OCI-LY1 (cell line): ENCODE data around the gene HNRNPA3.

Experiments
- H2AFZ ChIP-seq: fragments of 200-600 bp; sonication (generic), shearing (Covaris generic); 2 replicates; pipeline ENCODE4 v1.6.0; 2014; ENCODE audit warnings: antibody characterized with exemption, mild to moderate bottlenecking, low read length
- H3F3A ChIP-seq: fragments of 200-600 bp; sonication (generic), shearing (Covaris generic); 2 replicates; pipeline ENCODE4 v1.6.0; 2014; ENCODE audit warnings: mild to moderate bottlenecking, antibody characterized with exemption, low read length, moderate library complexity; ENCODE audit not compliant: insufficient read depth
- H3K27ac ChIP-seq: fragments of 200-600 bp; sonication (generic); 2 replicates; pipeline ENCODE4 v1.5.1; 2014; ENCODE audit warnings: low read length, mixed run types, mild to moderate bottlenecking, low read depth; ENCODE audit not compliant: poor library complexity, severe bottlenecking
- H3K27me3 ChIP-seq: fragments of 200-600 bp; sonication (generic); 2 replicates; pipeline ENCODE4 v1.6.0; 2014; ENCODE audit warnings: antibody characterized with exemption, mild to moderate bottlenecking, low read length, moderate library complexity; ENCODE audit not compliant: insufficient read depth
- H3K36me3 ChIP-seq: fragments of 200-600 bp; sonication (generic); 2 replicates; pipeline ENCODE4 v1.6.1; 2014; ENCODE audit warnings: mild to moderate bottlenecking, antibody characterized with exemption, low read length, moderate library complexity, mixed read lengths; ENCODE audit not compliant: insufficient read depth
- H3K4me1 ChIP-seq: fragments of 200-600 bp; sonication (generic); 2 replicates; pipeline ENCODE4 v1.5.1; 2014; ENCODE audit warnings: mild to moderate bottlenecking, low read length, moderate library complexity; ENCODE audit not compliant: insufficient read depth, severe bottlenecking
- H3K4me2 ChIP-seq: fragments of 200-600 bp; sonication (generic), shearing (Covaris generic); 2 replicates; pipeline ENCODE4 v1.6.1; 2014; ENCODE audit warnings: low read length
- H3K4me3 ChIP-seq: fragments of 200-600 bp; sonication (generic); 2 replicates; pipeline ENCODE4 v1.5.1; 2014; ENCODE audit warnings: low read length, low read depth, mild to moderate bottlenecking, mixed read lengths; ENCODE audit not compliant: poor library complexity, severe bottlenecking
- H3K79me2 ChIP-seq: fragments of 200-600 bp; shearing (Covaris generic); 2 replicates; pipeline ENCODE4 v1.6.1; 2016; ENCODE audit warnings: mixed run types, low read length, mixed read lengths; ENCODE audit not compliant: insufficient read depth
- H3K9ac ChIP-seq: fragments of 200-600 bp; sonication (generic), shearing (Covaris generic); 2 replicates; pipeline ENCODE4 v1.6.1; 2014; ENCODE audit warnings: mild to moderate bottlenecking, low read length, mixed read lengths
- H3K9me2 ChIP-seq: fragments of 200-600 bp; sonication (generic), shearing (Covaris generic); 2 replicates; pipeline ENCODE4 v1.6.1; 2014; ENCODE audit warnings: low read depth, mild to moderate bottlenecking, low read length, mixed read lengths
- H3K9me3 ChIP-seq: fragments of 200-600 bp; shearing (Covaris generic); 2 replicates; pipeline ENCODE4 v1.6.1; 2014; ENCODE audit warnings: low read length, mixed read lengths
- H4K20me1 ChIP-seq: fragments of 200-600 bp; sonication (generic), shearing (Covaris generic); 2 replicates; pipeline ENCODE4 v1.6.0; 2016; ENCODE audit warnings: mild to moderate bottlenecking, low read length; ENCODE audit not compliant: insufficient read depth
- EZH2 ChIP-seq: fragments of 200-600 bp; sonication (generic), shearing (Covaris generic); IDR thresholded peaks from 2 replicates; pipeline ENCODE4 v1.8.0; 2017; ENCODE audit warnings: borderline replicate concordance, mixed run types, mild to moderate bottlenecking, antibody characterized with exemption, low read length, moderate library complexity, mixed read lengths
- TF ChIP-seq, protein P1 (sequence below): fragments of 200-600 bp; sonication (generic), shearing (Covaris generic); IDR thresholded peaks from 2 replicates; pipeline ENCODE4 v1.5.1; 2017; ENCODE audit warnings: mild to moderate bottlenecking, antibody characterized with exemption, low read length, moderate library complexity, mixed read lengths

HNRNPA3 gene

DNA sequence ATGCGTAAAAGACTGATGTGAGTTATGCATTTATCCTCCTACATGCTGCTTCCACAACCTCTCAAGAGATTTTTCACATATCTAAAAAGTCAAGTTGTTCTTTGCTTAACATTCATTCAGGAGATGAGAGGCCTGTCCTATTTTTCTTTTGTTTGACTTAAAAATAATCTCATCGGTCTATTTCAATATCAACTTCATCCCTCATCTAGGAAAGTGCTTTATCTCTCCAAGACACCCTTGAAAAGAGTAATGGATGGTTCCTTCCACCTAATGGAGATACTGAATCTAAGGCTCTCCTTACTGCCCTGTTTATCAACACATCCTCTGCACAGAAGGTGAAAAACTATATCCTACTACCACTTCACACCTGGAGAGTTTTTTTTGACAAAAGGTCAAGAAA is 49.5 kb downstream of the HNRNPA3 start:
- Histone ChIP-seq H3K4me2 (peak overlapping the region; percentile 90), H3K4me1 (peaks cover 51% of the 10 kb centered on the region), H3K9me2 (no peaks in the 10 kb centered on the region), H3F3A (no peaks in the 10 kb centered on the region), H3K9ac (peak overlapping the region; percentile 98), H4K20me1 (no peaks in the 10 kb centered on the region; the same call in 1 of the 2 replicates), H3K27me3 (no peaks in the 10 kb centered on the region), H2AFZ (no peak overlapping the region), H3K27ac (peak overlapping the region; percentile 96), H3K4me3 (peak overlapping the region; percentile 83), H3K79me2 (peaks cover 63% of the 10 kb centered on the region), H3K36me3 (peaks cover 36% of the 10 kb centered on the region), H3K9me3 (no peaks in the 10 kb centered on the region)
- TF ChIP-seq, protein P1, sequence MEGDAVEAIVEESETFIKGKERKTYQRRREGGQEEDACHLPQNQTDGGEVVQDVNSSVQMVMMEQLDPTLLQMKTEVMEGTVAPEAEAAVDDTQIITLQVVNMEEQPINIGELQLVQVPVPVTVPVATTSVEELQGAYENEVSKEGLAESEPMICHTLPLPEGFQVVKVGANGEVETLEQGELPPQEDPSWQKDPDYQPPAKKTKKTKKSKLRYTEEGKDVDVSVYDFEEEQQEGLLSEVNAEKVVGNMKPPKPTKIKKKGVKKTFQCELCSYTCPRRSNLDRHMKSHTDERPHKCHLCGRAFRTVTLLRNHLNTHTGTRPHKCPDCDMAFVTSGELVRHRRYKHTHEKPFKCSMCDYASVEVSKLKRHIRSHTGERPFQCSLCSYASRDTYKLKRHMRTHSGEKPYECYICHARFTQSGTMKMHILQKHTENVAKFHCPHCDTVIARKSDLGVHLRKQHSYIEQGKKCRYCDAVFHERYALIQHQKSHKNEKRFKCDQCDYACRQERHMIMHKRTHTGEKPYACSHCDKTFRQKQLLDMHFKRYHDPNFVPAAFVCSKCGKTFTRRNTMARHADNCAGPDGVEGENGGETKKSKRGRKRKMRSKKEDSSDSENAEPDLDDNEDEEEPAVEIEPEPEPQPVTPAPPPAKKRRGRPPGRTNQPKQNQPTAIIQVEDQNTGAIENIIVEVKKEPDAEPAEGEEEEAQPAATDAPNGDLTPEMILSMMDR: no peak
- TF ChIP-seq EZH2: no peak

DNA sequence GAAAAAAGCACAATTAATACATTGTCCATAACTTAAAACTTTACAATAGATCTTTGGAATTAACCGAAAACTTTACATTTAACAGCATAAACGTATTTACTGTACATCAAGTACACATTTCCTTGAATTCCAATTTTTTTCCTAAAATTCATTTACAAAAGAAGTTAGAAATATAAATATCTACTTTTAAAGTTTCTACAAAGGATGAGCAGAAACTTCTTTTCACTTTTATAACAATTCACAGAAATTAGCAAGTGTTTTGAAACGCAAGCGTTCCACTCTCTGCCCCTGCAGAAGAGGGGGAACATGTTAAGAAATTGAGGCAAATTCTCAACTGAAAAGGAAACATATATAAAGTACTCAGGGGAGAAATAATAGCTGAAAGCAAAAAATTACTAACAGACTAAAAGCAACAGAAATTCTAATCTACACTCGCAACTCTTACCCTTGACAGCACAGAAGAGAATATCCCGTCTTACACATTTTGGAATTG is 50.4 kb downstream of the HNRNPA3 start:
- Histone ChIP-seq H3K4me3 (peak overlapping the region; percentile 83), H3F3A (no peaks in the 10 kb centered on the region), H3K4me2 (peak overlapping the region; percentile 90), H3K27me3 (no peaks in the 10 kb centered on the region), H3K36me3 (peaks cover 27% of the 10 kb centered on the region), H3K27ac (peak overlapping the region; percentile 96), H2AFZ (no peak overlapping the region), H4K20me1 (no peaks in the 10 kb centered on the region), H3K4me1 (peaks cover 46% of the 10 kb centered on the region), H3K9me3 (no peaks in the 10 kb centered on the region), H3K79me2 (peaks cover 54% of the 10 kb centered on the region), H3K9me2 (no peaks in the 10 kb centered on the region), H3K9ac (peak overlapping the region; percentile 98)
- TF ChIP-seq, protein P1: no peak
- no peak for TF ChIP-seq EZH2

DNA sequence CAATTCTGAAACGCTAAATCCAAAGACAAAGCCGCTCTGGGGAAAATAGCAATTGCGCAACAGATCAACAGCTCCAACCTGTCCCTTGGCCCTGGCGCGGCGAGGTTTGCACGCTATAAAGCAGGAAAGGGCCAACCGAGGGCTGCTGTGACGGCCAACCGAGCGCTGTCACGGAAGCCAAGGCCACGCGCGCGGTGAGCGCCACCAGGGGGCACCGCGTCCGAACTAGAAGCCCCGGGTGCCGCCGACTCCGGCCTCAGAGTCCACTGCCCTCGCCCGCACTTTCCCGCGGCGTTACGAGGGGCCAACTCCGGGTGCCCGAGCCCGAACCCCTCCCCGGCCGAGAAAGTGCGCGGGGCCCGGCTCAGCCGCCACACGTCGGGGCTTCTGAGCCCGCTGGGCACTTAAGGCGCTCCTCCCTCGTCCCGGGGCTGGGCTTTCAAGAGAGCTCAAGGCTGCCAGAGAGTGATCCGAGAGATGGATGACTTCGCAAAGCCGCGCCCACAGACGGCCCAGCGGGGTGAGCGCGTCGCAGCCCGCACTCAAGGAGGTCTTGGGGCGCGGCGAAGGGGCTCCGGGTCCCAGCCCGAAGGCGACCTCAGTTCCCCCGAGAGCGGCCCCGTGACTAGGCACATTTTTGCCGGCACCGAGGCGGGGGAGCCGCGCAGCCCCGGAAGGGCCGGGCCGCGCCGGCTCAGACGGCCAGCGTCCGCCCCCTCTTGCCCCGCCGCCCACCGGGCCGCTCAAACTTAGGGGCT is 51.0 kb downstream of the HNRNPA3 start:
- no peaks in the 10 kb centered on the region for H3K27me3 ChIP-seq
- no peaks in the 10 kb centered on the region for H3K9me3 ChIP-seq
- peak overlapping the region; percentile 98 for H3K9ac ChIP-seq
- H3K4me1 ChIP-seq: peaks cover 46% of the 10 kb centered on the region
- peaks cover 22% of the 10 kb centered on the region for H3K36me3 ChIP-seq
- H3K4me2 ChIP-seq: peak overlapping the region; percentile 90
- peak overlapping the region; percentile 83 for H3K4me3 ChIP-seq
- H3K9me2 ChIP-seq: no peaks in the 10 kb centered on the region
- TF ChIP-seq EZH2: no peak
- TF ChIP-seq, protein P1: peak; percentile 87
- peaks cover 48% of the 10 kb centered on the region for H3K79me2 ChIP-seq
- H4K20me1 ChIP-seq: no peaks in the 10 kb centered on the region
- H3K27ac ChIP-seq: peak overlapping the region; percentile 96
- no peak overlapping the region for H2AFZ ChIP-seq
- no peaks in the 10 kb centered on the region for H3F3A ChIP-seq
